Measurements from ENCODE around the gene KNDC1.

Gene KNDC1

DNA sequence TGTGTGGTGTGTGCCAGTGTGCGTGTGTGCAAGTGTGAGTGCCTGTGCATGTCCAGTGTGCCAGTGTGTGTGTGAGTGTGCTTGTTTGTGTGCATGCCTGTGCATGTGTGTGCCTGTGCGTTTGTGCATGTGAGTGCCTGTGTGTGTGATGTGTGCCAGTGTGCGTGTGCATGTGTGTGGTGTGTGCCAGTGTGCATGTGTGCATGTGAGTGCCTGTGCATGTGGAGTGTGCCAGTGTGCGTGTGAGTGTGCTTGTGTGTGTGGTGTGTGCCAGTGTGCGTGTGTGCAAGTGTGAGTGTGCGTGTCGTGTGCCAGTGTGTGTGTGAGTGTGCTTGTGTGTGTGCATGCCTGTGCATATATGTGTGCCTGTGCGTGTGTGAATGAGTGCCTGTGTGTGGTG, 38.5 kb upstream of the KNDC1 start:
- DNase-seq: no peak
- H3K27ac ChIP-seq (ENCODE audit: low read length): no peak overlapping the region
- H3K4me3 ChIP-seq (ENCODE audit: low read length): no peak overlapping the region
- no peak overlapping the region for H2AFZ ChIP-seq (ENCODE audit: low read length)
- no peak overlapping the region for H3K4me2 ChIP-seq (ENCODE audit: low read depth, low read length)
- no peaks in the 10 kb centered on the region for H4K20me1 ChIP-seq (ENCODE audit: insufficient read depth, low read length)
- H3K9me3 ChIP-seq (replicated peaks; ENCODE audit: insufficient read depth, low read length): no peaks in the 10 kb centered on the region
- H3K9me2 ChIP-seq (replicated peaks; ENCODE audit: insufficient read depth, low read length): no peaks in the 10 kb centered on the region
- no peak overlapping the region for H3K9ac ChIP-seq (ENCODE audit: low read length)
- H3F3A ChIP-seq (ENCODE audit: insufficient read depth, low read length): no peaks in the 10 kb centered on the region
- no peaks in the 10 kb centered on the region for H3K4me1 ChIP-seq (ENCODE audit: low read length)
- no peak for TF ChIP-seq EZH2phosphoT487 (IDR thresholded peaks at IDR 0.05; ENCODE audit: low read length)
- TF ChIP-seq EZH2 (optimal IDR thresholded peaks at IDR 0.05; ENCODE audit: low read depth, low read length): no peak
- TF ChIP-seq, protein P1, sequence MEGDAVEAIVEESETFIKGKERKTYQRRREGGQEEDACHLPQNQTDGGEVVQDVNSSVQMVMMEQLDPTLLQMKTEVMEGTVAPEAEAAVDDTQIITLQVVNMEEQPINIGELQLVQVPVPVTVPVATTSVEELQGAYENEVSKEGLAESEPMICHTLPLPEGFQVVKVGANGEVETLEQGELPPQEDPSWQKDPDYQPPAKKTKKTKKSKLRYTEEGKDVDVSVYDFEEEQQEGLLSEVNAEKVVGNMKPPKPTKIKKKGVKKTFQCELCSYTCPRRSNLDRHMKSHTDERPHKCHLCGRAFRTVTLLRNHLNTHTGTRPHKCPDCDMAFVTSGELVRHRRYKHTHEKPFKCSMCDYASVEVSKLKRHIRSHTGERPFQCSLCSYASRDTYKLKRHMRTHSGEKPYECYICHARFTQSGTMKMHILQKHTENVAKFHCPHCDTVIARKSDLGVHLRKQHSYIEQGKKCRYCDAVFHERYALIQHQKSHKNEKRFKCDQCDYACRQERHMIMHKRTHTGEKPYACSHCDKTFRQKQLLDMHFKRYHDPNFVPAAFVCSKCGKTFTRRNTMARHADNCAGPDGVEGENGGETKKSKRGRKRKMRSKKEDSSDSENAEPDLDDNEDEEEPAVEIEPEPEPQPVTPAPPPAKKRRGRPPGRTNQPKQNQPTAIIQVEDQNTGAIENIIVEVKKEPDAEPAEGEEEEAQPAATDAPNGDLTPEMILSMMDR (IDR thresholded peaks at IDR 0.05; ENCODE audit: low read length): no peak
- no peaks in the 10 kb centered on the region for H3K79me2 ChIP-seq (ENCODE audit: low read length)
- no peaks in the 10 kb centered on the region for H3K36me3 ChIP-seq (replicated peaks; ENCODE audit: insufficient read depth, low read length)
- peaks cover 5% of the 10 kb centered on the region for H3K27me3 ChIP-seq (replicated peaks; ENCODE audit: insufficient read depth, low read length)

DNA sequence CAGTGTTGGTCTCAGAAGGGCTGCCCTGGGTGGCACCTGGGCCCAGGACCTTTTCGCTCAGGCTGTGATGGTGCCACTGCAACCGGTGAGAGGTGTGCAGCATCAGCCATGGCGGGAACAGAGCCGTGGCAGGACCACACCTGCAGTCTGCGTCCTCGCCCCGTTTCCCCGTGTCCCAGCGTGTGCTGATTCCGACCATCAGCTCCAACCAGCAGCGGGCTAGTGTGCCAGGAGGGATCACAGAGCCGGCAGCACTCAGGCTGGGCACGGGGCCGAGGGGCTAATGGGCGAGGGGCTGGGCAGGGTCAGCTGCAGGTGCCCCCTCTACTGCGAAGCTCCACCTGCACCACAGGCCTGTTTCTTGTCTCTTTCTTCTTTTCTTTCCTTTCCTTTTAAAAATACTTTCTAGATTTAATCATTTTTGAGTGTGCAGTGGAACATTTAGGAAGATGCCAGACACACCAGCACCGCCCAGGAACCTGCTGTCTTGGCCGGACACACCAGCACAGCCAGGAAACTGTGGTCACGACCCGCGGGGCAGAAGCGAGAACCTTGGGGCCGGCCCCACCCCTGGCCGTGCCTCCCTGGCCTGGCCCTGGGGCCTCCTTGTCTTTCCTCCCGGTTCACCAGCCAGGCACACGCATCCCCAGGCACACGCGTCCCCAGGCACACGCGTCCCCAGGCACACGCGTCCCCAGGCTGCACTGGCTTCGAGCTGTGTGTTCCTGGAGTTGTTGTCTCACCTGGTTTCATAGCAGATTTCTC, 37.7 kb upstream of the KNDC1 start:
- Histone ChIP-seq H3K27me3 (replicated peaks; ENCODE audit: insufficient read depth, low read length) (peaks cover 5% of the 10 kb centered on the region), H3F3A (ENCODE audit: insufficient read depth, low read length) (no peaks in the 10 kb centered on the region), H3K9me3 (replicated peaks; ENCODE audit: insufficient read depth, low read length) (no peaks in the 10 kb centered on the region), H3K4me1 (ENCODE audit: low read length) (no peaks in the 10 kb centered on the region), H3K36me3 (replicated peaks; ENCODE audit: insufficient read depth, low read length) (no peaks in the 10 kb centered on the region), H4K20me1 (ENCODE audit: insufficient read depth, low read length) (no peaks in the 10 kb centered on the region), H3K79me2 (ENCODE audit: low read length) (no peaks in the 10 kb centered on the region), H3K9ac (ENCODE audit: low read length) (no peak overlapping the region), H3K4me2 (ENCODE audit: low read depth, low read length) (no peak overlapping the region), H3K9me2 (replicated peaks; ENCODE audit: insufficient read depth, low read length) (no peaks in the 10 kb centered on the region), H2AFZ (ENCODE audit: low read length) (no peak overlapping the region), H3K4me3 (ENCODE audit: low read length) (no peak overlapping the region), H3K27ac (ENCODE audit: low read length) (no peak overlapping the region)
- DNase-seq: no peak
- no peak for TF ChIP-seq EZH2phosphoT487 (IDR thresholded peaks at IDR 0.05; ENCODE audit: low read length)
- TF ChIP-seq, protein P1 (IDR thresholded peaks at IDR 0.05; ENCODE audit: low read length): no peak
- no peak for TF ChIP-seq EZH2 (optimal IDR thresholded peaks at IDR 0.05; ENCODE audit: low read depth, low read length)

DNA sequence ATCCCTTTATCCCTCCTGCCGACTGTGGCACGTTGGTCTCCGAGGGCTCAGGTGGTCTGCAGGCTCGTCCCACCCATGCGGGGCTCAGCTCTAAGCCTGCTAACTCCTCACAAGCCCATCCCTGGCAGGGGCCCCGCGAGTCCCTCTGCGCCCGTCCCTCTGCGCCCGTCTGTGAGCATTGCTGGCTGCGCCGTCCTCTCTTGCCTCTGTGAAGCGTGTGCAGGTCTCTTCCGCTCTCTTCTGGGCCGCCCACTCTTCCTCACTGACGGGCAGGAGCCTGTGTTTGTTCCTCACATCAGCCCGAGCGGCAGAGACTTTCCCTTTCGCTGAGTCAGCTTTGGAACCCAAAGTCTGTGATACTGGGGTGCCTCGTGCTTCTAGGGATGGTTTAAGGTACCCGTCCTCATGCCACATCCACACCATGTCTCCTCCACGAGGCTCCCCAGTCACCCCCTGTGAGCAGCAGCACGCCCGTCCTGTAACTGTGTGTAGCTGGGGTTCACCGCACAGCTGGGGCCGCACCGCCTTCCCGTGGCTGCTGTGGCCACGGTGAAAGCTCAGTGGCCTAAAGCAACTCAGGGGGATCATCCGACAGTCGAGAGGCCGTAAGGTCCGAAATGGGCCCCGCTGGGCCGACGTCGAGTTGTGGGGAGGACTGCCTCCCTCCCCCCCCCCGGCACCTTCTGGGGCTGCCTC, 36.8 kb upstream of the KNDC1 start:
- H3K4me1 ChIP-seq (ENCODE audit: low read length): no peaks in the 10 kb centered on the region
- no peaks in the 10 kb centered on the region for H3K79me2 ChIP-seq (ENCODE audit: low read length)
- no peak overlapping the region for H3K9ac ChIP-seq (ENCODE audit: low read length)
- H4K20me1 ChIP-seq (ENCODE audit: insufficient read depth, low read length): no peaks in the 10 kb centered on the region
- H3K36me3 ChIP-seq (replicated peaks; ENCODE audit: insufficient read depth, low read length): no peaks in the 10 kb centered on the region
- no peak overlapping the region for H3K4me2 ChIP-seq (ENCODE audit: low read depth, low read length)
- H3K9me3 ChIP-seq (replicated peaks; ENCODE audit: insufficient read depth, low read length): no peaks in the 10 kb centered on the region
- H3K27ac ChIP-seq (ENCODE audit: low read length): no peak overlapping the region
- peaks cover 5% of the 10 kb centered on the region for H3K27me3 ChIP-seq (replicated peaks; ENCODE audit: insufficient read depth, low read length)
- no peaks in the 10 kb centered on the region for H3F3A ChIP-seq (ENCODE audit: insufficient read depth, low read length)
- TF ChIP-seq, protein P1 (IDR thresholded peaks at IDR 0.05; ENCODE audit: low read length): no peak
- TF ChIP-seq EZH2phosphoT487 (IDR thresholded peaks at IDR 0.05; ENCODE audit: low read length): no peak
- no peak for TF ChIP-seq EZH2 (optimal IDR thresholded peaks at IDR 0.05; ENCODE audit: low read depth, low read length)
- no peak for DNase-seq
- H2AFZ ChIP-seq (ENCODE audit: low read length): no peak overlapping the region
- H3K9me2 ChIP-seq (replicated peaks; ENCODE audit: insufficient read depth, low read length): no peaks in the 10 kb centered on the region
- no peak overlapping the region for H3K4me3 ChIP-seq (ENCODE audit: low read length)

All from MM.1S (cell line).